B cell (primary cell): Measurements from ENCODE around the gene PCDH15. TPM values are rescaled to one million over a fixed set of nuclear protein-coding genes. Genes with fewer than 3 reads are reported as not detected.

Source experiments
- ATAC-seq: fragments of 200-7000 bp; cut with Tn5 transposase; one replicate; pipeline ENCODE4 v1.10.0; 2021; ENCODE audit warnings: low read depth, mild to moderate bottlenecking, moderate number of reproducible peaks, moderate library complexity
- CTCF ChIA-PET: fragments of 350-600 bp; sonication (Branson Sonifier 250); formaldehyde crosslinking; loops from one replicate; lab custom pipeline; 2021; ENCODE audit warnings: antibody characterized with exemption, inconsistent platforms; lab: Charles Lee
- POLR2A ChIA-PET: fragments of 350-600 bp; sonication (Branson Sonifier 250); formaldehyde crosslinking; loops from one replicate; lab custom pipeline; 2021; ENCODE audit warnings: antibody characterized with exemption; lab: Charles Lee
- DNase-seq: peaks from one replicate; pipeline ENCODE4 v3.0.0; 2013
- H2AFZ ChIP-seq: 2 replicates; pipeline ENCODE4 v1.6.1; 2012; ENCODE audit warnings: mild to moderate bottlenecking, low read depth, low read length; ENCODE audit not compliant: insufficient read depth, poor library complexity, severe bottlenecking
- H3K27ac ChIP-seq, 2 donors: 1 replicate in 1 of 2; 2 replicates in 1 of 2; pipeline ENCODE4 v1.5.1; 2012 to 2013; ENCODE audit warnings: low read length in 2 of 2, mild to moderate bottlenecking in 2 of 2, moderate library complexity in 1 of 2
- H3K27me3 ChIP-seq, 4 experiments: fragments of 200-600 bp in 1 of 4; sonication (generic) in 1 of 4; replicated peaks in 1 of 4; 1 replicate in 2 of 4; 2 replicates in 2 of 4; pipeline versions ENCODE4 v1.6.1 to v1.7.0; 2013 to 2016; ENCODE audit warnings: low read length in 3 of 4, mild to moderate bottlenecking in 2 of 4, mixed read lengths in 1 of 4, moderate library complexity in 1 of 4; ENCODE audit not compliant: insufficient read depth in 4 of 4, control insufficient read depth in 3 of 4; ENCODE audit errors: control extremely low read depth in 1 of 4
- H3K36me3 ChIP-seq, 2 experiments: replicated peaks in 1 of 2; 1 replicate in 1 of 2; 2 replicates in 1 of 2; pipeline versions ENCODE4 v1.6.1 to v1.7.1; 2013; ENCODE audit warnings: low read length in 1 of 2; ENCODE audit not compliant: insufficient read depth in 2 of 2, control insufficient read depth in 1 of 2; ENCODE audit errors: control extremely low read depth in 1 of 2, extremely low read depth in 1 of 2
- H3K4me1 ChIP-seq, 2 donors: fragments of 200-600 bp in 1 of 2; sonication (generic) in 1 of 2; 1 replicate in 1 of 2; 2 replicates in 1 of 2; pipeline versions ENCODE4 v1.5.1 to v1.6.1; 2013 to 2017; ENCODE audit warnings: low read length in 2 of 2; ENCODE audit not compliant: control insufficient read depth in 2 of 2, insufficient read depth in 2 of 2
- H3K4me2 ChIP-seq: replicated peaks from 2 replicates; pipeline ENCODE3; 2012; ENCODE audit warnings: mild to moderate bottlenecking, low read depth, low read length; ENCODE audit not compliant: poor library complexity, severe bottlenecking
- H3K4me3 ChIP-seq, 5 experiments: fragments of 200-600 bp in 1 of 5; sonication (generic) in 1 of 5; 1 replicate in 3 of 5; 2 replicates in 2 of 5; pipeline versions ENCODE4 v1.5.1 to v1.7.0; 2011 to 2016; ENCODE audit warnings: low read length in 4 of 5, mild to moderate bottlenecking in 4 of 5, low read depth in 2 of 5, control low read depth in 1 of 5, moderate library complexity in 1 of 5; ENCODE audit not compliant: insufficient read depth in 1 of 5; ENCODE audit errors: control extremely low read depth in 1 of 5, extremely low read depth in 1 of 5
- H3K79me2 ChIP-seq: fragments of 200-600 bp; sonication (generic); one replicate; pipeline ENCODE4 v1.6.0; 2016; ENCODE audit warnings: low read length; ENCODE audit not compliant: control insufficient read depth, insufficient read depth
- H3K9ac ChIP-seq: fragments of 200-600 bp; sonication (generic); 2 replicates; pipeline ENCODE4 v1.6.1; 2017; ENCODE audit warnings: mild to moderate bottlenecking, low read length, moderate library complexity
- H3K9me3 ChIP-seq, 3 donors: one replicate each; pipeline versions ENCODE4 v1.6.1 to v1.7.1; 2013; ENCODE audit warnings: low read length in 2 of 3; ENCODE audit not compliant: control insufficient read depth in 2 of 3, insufficient read depth in 1 of 3; ENCODE audit errors: control extremely low read depth in 1 of 3
- H4K20me1 ChIP-seq: 2 replicates; pipeline ENCODE4 v1.6.0; 2012; ENCODE audit warnings: mild to moderate bottlenecking, low read length; ENCODE audit not compliant: insufficient read depth, control insufficient read depth, poor library complexity, severe bottlenecking
- H3K27ac Mint-ChIP-seq: one replicate; pipeline ENCODE4 v1.8.0; 2021; ENCODE audit warnings: mixed read lengths
- H3K27me3 Mint-ChIP-seq: one replicate; pipeline ENCODE4 v1.8.0; 2021; ENCODE audit warnings: mixed read lengths
- H3K4me1 Mint-ChIP-seq: one replicate; pipeline ENCODE4 v1.8.0; 2021; ENCODE audit warnings: mixed read lengths
- H3K4me3 Mint-ChIP-seq: one replicate; pipeline ENCODE4 v1.8.0; 2021; ENCODE audit warnings: mixed read lengths
- H3K9me3 Mint-ChIP-seq: one replicate; pipeline ENCODE4 v1.8.0; 2022; ENCODE audit warnings: mixed read lengths; ENCODE audit not compliant: insufficient read depth
- EZH2 ChIP-seq: IDR thresholded peaks from 2 replicates; pipeline ENCODE4 v1.6.1; 2012; ENCODE audit warnings: borderline replicate concordance, low read depth, mild to moderate bottlenecking, moderate library complexity, low read length; ENCODE audit not compliant: insufficient read depth, poor library complexity, severe bottlenecking
- WGBS: methylation state at CpG from one replicate; pipeline ENCODE4 v1.1.5; 2013; ENCODE audit warnings: missing lambda C conversion rate; ENCODE audit not compliant: insufficient coverage; 5-methylcytosine and 5-hydroxymethylcytosine counted together
- intact Hi-C: fragments of 100-400 bp; cut with micrococcal nuclease; formaldehyde crosslinking; loops from one replicate; pipeline ENCODE4 v1.10.0; 2022
- polyA plus RNA-seq: library from polyadenylated mRNA; depleted of rRNA; stranded (reverse); fragments of >200 nt; gene quantifications from 2 replicates; pipeline ENCODE4 v1.2.3, GENCODE V29; 2012
- total RNA-seq, 2 donors: library from RNA; stranded (reverse); fragments of 120-200 nt in 1 of 2; gene quantifications; 1 replicate in 1 of 2; 2 replicates in 1 of 2; pipeline versions ENCODE4 v1.2.3 to v1.2.4, GENCODE V29; 2013 to 2022
- TF ChIP-seq, protein P1 (sequence below): fragments of 200-600 bp; IDR thresholded peaks from one replicate; pipeline ENCODE4 v1.8.0; 2022; ENCODE audit warnings: antibody characterized with exemption, mild to moderate bottlenecking

PCDH15 gene
- total and polyA plus RNA-seq, 2 donors (not counting 1 experiment from before 2014, with no cell fraction given): not detected

DNA sequence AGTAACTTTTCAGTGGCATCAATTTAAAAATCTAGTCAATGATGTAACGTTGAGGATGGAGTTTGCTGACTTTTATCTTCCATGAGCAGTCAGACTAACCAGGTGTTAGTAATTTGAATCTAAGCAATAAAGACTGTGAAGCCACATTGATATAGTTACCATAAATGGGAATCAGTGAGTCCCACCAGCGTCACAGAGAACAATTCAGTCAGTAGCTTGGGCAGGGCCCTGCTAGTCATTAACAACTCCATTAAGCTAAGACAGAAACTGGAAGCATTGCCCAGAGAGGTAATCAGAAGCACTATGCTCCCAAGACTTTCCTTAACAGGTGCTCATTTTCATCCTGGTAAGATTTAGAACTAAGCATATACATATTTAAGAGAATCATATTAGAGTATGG lies 315.1 kb downstream of the PCDH15 start:
- Histone ChIP-seq H2AFZ (no peak overlapping the region), H3K9ac (no peak overlapping the region), H3K4me2 (no peak overlapping the region), H3K27ac (no peak overlapping the region), H3K9me3 (peaks cover 0 to 1% (median 0%) of the 10 kb centered on the region in 3 donors), H3K79me2 (no peaks in the 10 kb centered on the region), H3K36me3 (no peaks in the 10 kb centered on the region), H4K20me1 (no peaks in the 10 kb centered on the region), H3K4me3 (no peak overlapping the region), H3K27me3 (no peaks in the 10 kb centered on the region), H3K4me1 (no peaks in the 10 kb centered on the region)
- ATAC-seq (no peak), DNase-seq (no peak)
- no peak for TF ChIP-seq EZH2
- TF ChIP-seq, protein P1, sequence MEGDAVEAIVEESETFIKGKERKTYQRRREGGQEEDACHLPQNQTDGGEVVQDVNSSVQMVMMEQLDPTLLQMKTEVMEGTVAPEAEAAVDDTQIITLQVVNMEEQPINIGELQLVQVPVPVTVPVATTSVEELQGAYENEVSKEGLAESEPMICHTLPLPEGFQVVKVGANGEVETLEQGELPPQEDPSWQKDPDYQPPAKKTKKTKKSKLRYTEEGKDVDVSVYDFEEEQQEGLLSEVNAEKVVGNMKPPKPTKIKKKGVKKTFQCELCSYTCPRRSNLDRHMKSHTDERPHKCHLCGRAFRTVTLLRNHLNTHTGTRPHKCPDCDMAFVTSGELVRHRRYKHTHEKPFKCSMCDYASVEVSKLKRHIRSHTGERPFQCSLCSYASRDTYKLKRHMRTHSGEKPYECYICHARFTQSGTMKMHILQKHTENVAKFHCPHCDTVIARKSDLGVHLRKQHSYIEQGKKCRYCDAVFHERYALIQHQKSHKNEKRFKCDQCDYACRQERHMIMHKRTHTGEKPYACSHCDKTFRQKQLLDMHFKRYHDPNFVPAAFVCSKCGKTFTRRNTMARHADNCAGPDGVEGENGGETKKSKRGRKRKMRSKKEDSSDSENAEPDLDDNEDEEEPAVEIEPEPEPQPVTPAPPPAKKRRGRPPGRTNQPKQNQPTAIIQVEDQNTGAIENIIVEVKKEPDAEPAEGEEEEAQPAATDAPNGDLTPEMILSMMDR: no peak
- Mint-ChIP-seq H3K4me1 (no peaks in the 10 kb centered on the region), H3K27me3 (no peaks in the 10 kb centered on the region), H3K9me3 (no peaks in the 10 kb centered on the region), H3K27ac (no peak overlapping the region), H3K4me3 (no peak overlapping the region)
- 100% methylated on average over 1 of the region's 2 CpGs for WGBS
- intact Hi-C loops: no loop called here
- POLR2A ChIA-PET: no interaction called here
- CTCF ChIA-PET: no interaction called here

DNA sequence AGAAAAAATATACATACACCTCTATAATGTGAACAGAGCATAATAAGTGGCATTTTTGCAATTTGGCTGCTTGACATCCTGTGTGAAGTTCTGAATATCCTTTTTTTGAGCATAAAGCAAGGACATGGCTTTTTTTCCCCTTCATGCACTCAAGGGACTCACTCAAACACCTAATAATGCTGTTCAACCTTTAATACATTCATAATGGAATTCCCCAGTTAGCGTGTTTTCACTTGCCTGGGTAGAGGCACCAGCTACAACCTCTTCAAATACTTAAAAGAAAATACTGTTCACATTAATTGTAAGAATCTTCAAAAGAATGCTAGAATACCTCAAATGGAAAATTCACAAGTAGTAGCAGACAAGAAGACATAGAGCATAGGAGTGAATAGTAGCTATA lies 316.8 kb downstream of the PCDH15 start:
- H3K36me3 ChIP-seq: no peaks in the 10 kb centered on the region
- H3K9me3 ChIP-seq: no peaks in the 10 kb centered on the region
- no peak overlapping the region for H3K4me2 ChIP-seq
- H3K4me1 Mint-ChIP-seq: no peaks in the 10 kb centered on the region
- no peak overlapping the region for H3K4me3 Mint-ChIP-seq
- ChIA-PET POLR2A (no interaction called here), CTCF (no interaction called here)
- no peak overlapping the region for H2AFZ ChIP-seq
- H3K9me3 Mint-ChIP-seq: no peaks in the 10 kb centered on the region
- no peaks in the 10 kb centered on the region for H3K27me3 ChIP-seq
- ATAC-seq (no peak), DNase-seq (no peak)
- no peaks in the 10 kb centered on the region for H3K79me2 ChIP-seq
- no peak overlapping the region for H3K27ac ChIP-seq
- H3K27ac Mint-ChIP-seq: no peak overlapping the region
- no peaks in the 10 kb centered on the region for H3K4me1 ChIP-seq
- no peak overlapping the region for H3K9ac ChIP-seq
- no peak overlapping the region for H3K4me3 ChIP-seq
- WGBS: no CpG with 5 or more reads among the region's 1 CpG
- intact Hi-C loops: no loop called here
- H3K27me3 Mint-ChIP-seq: no peaks in the 10 kb centered on the region
- TF ChIP-seq, protein P1: no peak
- no peak for TF ChIP-seq EZH2
- H4K20me1 ChIP-seq: no peaks in the 10 kb centered on the region
